PC-9 (cell line): ENCODE data around the gene WNT4. TPM values are rescaled to one million over a fixed set of nuclear protein-coding genes. Genes with fewer than 3 reads are reported as not detected.

ENCODE experiments used
- BruUV-seq: library from RNA; stranded (reverse); fragments of 400-500 nt; replicated peaks from 2 replicates; lab custom pipeline; 2021; lab: Mats Ljungman, UMichigan
- CTCF ChIA-PET: fragments of 300-600 bp; sonication (Branson Sonifier 250); formaldehyde crosslinking; loops from one replicate; lab custom pipeline; 2022; ENCODE audit warnings: antibody characterized with exemption; lab: Charles Lee
- POLR2A ChIA-PET: fragments of 300-600 bp; sonication (Branson Sonifier 250); formaldehyde crosslinking; loops from one replicate; lab custom pipeline; 2022; ENCODE audit warnings: antibody characterized with exemption; ENCODE audit not compliant: unreplicated experiment; lab: Charles Lee
- DNase-seq, 2 experiments: peaks; one replicate each; pipeline versions ENCODE4 v3.0.0 to v3.0.0-alpha.2; 2015 to 2022; ENCODE audit warnings: mixed read lengths in 1 of 2
- H2AFZ ChIP-seq: fragments of 200-600 bp; sonication (generic); 2 replicates; pipeline ENCODE4 v1.8.1; 2017; ENCODE audit warnings: antibody characterized with exemption
- H3F3A ChIP-seq: fragments of 200-600 bp; sonication (generic); 2 replicates; pipeline ENCODE4 v1.8.1; 2017; ENCODE audit warnings: antibody characterized with exemption, mild to moderate bottlenecking, low read depth; ENCODE audit not compliant: insufficient read depth
- H3K27ac ChIP-seq: fragments of 200-600 bp; sonication (generic); 2 replicates; pipeline ENCODE4 v1.6.1; 2016; ENCODE audit warnings: mixed run types
- H3K27me3 ChIP-seq: fragments of 200-600 bp; sonication (generic); 2 replicates; pipeline ENCODE4 v1.6.1; 2016; ENCODE audit warnings: low read depth, mixed run types; ENCODE audit not compliant: insufficient read depth
- H3K36me3 ChIP-seq: fragments of 200-600 bp; sonication (generic); 2 replicates; pipeline ENCODE4 v1.6.1; 2016; ENCODE audit warnings: low read depth, mixed run types
- H3K4me1 ChIP-seq: fragments of 200-600 bp; sonication (generic); replicated peaks from 2 replicates; pipeline ENCODE4 v1.6.1; 2016; ENCODE audit warnings: mixed run types; ENCODE audit not compliant: insufficient read depth
- H3K4me2 ChIP-seq: fragments of 200-600 bp; sonication (generic); 2 replicates; pipeline ENCODE4 v1.6.1; 2017; ENCODE audit warnings: mixed run types
- H3K4me3 ChIP-seq: fragments of 200-600 bp; sonication (generic); 2 replicates; pipeline ENCODE4 v1.6.1; 2016; ENCODE audit warnings: mixed run types
- H3K79me2 ChIP-seq: fragments of 200-600 bp; sonication (generic); 2 replicates; pipeline ENCODE4 v1.6.1; 2017; ENCODE audit warnings: low read depth, mixed run types
- H3K9me2 ChIP-seq: fragments of 200-600 bp; sonication (generic); 2 replicates; pipeline ENCODE4 v1.8.1; 2017; ENCODE audit warnings: mild to moderate bottlenecking; ENCODE audit not compliant: insufficient read depth
- H3K9me3 ChIP-seq: fragments of 200-600 bp; sonication (generic); 2 replicates; pipeline ENCODE4 v1.8.1; 2016; ENCODE audit warnings: low read depth; ENCODE audit not compliant: insufficient read depth
- H4K20me1 ChIP-seq: fragments of 200-600 bp; sonication (generic); 2 replicates; pipeline ENCODE4 v1.8.1; 2017; ENCODE audit not compliant: insufficient read depth
- EZH2 ChIP-seq: fragments of 200-600 bp; sonication (generic); IDR thresholded peaks from 2 replicates; pipeline ENCODE4 v1.8.0; 2017; ENCODE audit warnings: antibody characterized with exemption, low read depth
- intact Hi-C: fragments of 100-400 bp; cut with micrococcal nuclease; formaldehyde crosslinking; loops from one replicate; pipeline ENCODE4 v1.10.0; 2022; ENCODE audit not compliant: unreplicated experiment
- total RNA-seq: library from RNA; stranded (reverse); gene quantifications from 2 replicates; pipeline ENCODE4 v1.2.3, GENCODE V29; 2021
- TF ChIP-seq, protein P1 (sequence below): fragments of 200-600 bp; sonication (generic); conservative IDR thresholded peaks from 2 replicates; pipeline ENCODE4 v1.6.1; 2017; ENCODE audit warnings: mixed run types, antibody characterized with exemption, mild to moderate bottlenecking, moderate library complexity

WNT4 gene
- total RNA-seq, 1 experiment from 2014 or later: 0.83 TPM

DNA sequence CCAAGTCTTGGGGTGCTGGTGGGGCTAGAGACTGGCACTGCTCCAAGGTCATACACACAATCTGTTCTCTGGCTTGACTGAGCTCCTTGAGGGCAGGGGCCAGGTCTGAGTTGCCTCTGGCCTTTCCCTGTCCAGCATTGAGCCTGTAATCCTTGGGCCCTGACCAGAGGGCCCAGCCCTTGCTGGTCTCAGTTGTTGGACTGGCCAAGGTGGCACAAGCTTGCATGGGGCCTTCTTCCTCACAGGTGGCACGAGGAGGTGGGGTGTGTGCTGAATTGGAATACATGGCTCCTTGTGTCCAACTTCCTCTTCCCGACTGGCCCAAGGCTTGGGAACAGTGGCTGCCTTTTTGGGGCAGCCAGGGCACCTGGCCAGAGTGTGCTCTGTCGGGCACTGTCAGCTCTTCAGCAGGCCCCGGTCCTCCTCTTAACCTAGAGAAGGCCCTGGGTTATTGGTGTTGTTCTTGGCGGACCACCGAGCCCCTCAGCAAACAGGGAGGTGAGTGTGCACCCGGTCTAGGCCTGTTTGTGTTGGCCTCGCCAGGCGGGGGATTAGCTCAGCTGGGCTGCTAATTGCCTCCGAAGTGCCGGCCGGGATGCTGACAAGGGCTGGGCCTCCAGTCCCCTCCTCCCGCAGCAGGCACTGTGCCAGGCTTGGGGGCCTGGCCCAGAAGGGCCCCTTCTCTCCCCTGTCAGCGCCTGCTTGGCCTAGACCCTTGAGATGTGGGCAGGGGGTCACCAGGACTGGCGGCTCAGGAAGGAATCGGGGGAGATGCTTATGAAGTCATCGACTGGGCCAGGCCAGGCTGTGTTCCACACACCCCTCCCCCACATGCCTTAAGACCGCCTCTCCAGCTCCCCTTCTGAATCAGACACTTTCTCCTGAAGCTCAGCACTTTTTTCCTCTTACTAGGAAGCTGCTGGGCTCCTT lies 28.5 kb downstream of the WNT4 start:
- Histone ChIP-seq H3K4me2 (no peak overlapping the region), H3K27me3 (no peaks in the 10 kb centered on the region), H3F3A (peaks cover 1% of the 10 kb centered on the region; the same call in 1 of the 2 replicates), H2AFZ (no peak overlapping the region), H3K4me3 (no peak overlapping the region), H3K27ac (no peak overlapping the region), H3K9me2 (no peaks in the 10 kb centered on the region), H3K4me1 (no peaks in the 10 kb centered on the region), H4K20me1 (no peaks in the 10 kb centered on the region), H3K36me3 (no peaks in the 10 kb centered on the region), H3K79me2 (no peaks in the 10 kb centered on the region), H3K9me3 (no peaks in the 10 kb centered on the region)
- no peak for DNase-seq
- intact Hi-C loops: no loop called here
- CTCF ChIA-PET: no interaction called here
- no TSS peak for BruUV-seq
- TF ChIP-seq EZH2: no peak
- TF ChIP-seq, protein P1, sequence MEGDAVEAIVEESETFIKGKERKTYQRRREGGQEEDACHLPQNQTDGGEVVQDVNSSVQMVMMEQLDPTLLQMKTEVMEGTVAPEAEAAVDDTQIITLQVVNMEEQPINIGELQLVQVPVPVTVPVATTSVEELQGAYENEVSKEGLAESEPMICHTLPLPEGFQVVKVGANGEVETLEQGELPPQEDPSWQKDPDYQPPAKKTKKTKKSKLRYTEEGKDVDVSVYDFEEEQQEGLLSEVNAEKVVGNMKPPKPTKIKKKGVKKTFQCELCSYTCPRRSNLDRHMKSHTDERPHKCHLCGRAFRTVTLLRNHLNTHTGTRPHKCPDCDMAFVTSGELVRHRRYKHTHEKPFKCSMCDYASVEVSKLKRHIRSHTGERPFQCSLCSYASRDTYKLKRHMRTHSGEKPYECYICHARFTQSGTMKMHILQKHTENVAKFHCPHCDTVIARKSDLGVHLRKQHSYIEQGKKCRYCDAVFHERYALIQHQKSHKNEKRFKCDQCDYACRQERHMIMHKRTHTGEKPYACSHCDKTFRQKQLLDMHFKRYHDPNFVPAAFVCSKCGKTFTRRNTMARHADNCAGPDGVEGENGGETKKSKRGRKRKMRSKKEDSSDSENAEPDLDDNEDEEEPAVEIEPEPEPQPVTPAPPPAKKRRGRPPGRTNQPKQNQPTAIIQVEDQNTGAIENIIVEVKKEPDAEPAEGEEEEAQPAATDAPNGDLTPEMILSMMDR: no peak
- POLR2A ChIA-PET: no interaction called here

DNA sequence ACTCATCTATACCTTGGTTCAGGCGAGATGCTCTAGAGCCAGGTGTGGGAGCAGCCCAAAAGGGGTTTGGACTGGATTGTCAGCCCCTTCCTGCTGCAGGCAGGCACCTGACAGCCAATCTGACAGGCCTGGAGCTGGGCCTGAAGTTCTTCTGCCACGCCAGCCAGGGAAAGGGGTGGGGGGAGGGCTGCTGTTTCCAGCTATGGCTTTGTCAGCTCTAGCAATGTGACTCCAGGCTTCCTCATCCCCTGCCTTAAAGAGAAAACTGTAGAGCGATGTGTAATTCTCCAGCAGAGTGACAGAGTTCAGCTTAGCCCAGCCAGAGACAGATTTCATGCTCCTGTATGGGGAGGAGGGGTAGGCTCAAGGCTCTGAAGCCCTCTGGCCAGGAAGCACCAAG lies 30.3 kb downstream of the WNT4 start:
- no peaks in the 10 kb centered on the region for H3K27me3 ChIP-seq
- 0 out of 2 replicates have a peak, but pooled peaks cover 3% of the 10 kb centered on the region for H4K20me1 ChIP-seq
- H2AFZ ChIP-seq: no peak overlapping the region
- POLR2A ChIA-PET: no interaction called here
- H3K27ac ChIP-seq: no peak overlapping the region
- H3K4me2 ChIP-seq: no peak overlapping the region
- H3K4me3 ChIP-seq: no peak overlapping the region
- no peak for DNase-seq
- peaks cover 5% of the 10 kb centered on the region; the same call in 1 of the 2 replicates for H3F3A ChIP-seq
- H3K9me3 ChIP-seq: no peaks in the 10 kb centered on the region
- no peaks in the 10 kb centered on the region for H3K4me1 ChIP-seq
- no peaks in the 10 kb centered on the region for H3K79me2 ChIP-seq
- H3K36me3 ChIP-seq: no peaks in the 10 kb centered on the region
- BruUV-seq: no TSS peak
- CTCF ChIA-PET: no interaction called here
- TF ChIP-seq EZH2: no peak
- TF ChIP-seq, protein P1: no peak
- intact Hi-C loops: no loop called here
- no peaks in the 10 kb centered on the region for H3K9me2 ChIP-seq

DNA sequence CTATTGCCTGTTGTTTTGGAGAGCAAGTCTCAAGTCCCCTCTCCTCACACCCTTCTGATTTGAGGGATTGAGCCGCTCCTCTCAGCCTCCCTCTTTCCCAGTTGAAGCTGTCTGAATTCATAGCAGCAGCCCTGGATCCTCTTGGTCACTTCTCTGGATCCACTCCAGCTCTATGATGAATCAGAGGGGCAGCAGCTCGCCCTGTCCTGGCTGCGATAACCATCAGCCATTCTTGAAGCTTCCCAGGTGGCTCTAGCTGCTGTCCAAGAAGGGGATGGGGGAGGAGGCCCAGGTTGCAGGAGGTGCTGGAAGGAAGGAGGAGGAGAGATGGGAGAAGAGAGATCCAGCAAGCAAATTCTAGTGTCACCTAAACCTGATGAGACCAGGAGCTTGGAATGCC lies 31.3 kb downstream of the WNT4 start:
- no peak overlapping the region for H2AFZ ChIP-seq
- no peaks in the 10 kb centered on the region for H3K36me3 ChIP-seq
- H3K27ac ChIP-seq: no peak overlapping the region
- H3F3A ChIP-seq: peaks cover 5% of the 10 kb centered on the region; the same call in 1 of the 2 replicates
- intact Hi-C loops: no loop called here
- ChIA-PET CTCF (interaction anchor here (0.7 kb wide), 1 partner anchor 303 kb away, joined by 4 read pairs; no protein-coding TSS in a partner anchor), POLR2A (interaction anchor here (0.6 to 0.8 kb wide), 2 partner anchors 135 to 787 kb away, joined by 3 to 5 read pairs; no protein-coding TSS in a partner anchor)
- H3K9me3 ChIP-seq: no peaks in the 10 kb centered on the region
- no peaks in the 10 kb centered on the region for H3K9me2 ChIP-seq
- H4K20me1 ChIP-seq: peaks cover 3% of the 10 kb centered on the region; the same call in 1 of the 2 replicates
- TF ChIP-seq EZH2: no peak
- TF ChIP-seq, protein P1: no peak
- H3K4me3 ChIP-seq: no peak overlapping the region
- no peaks in the 10 kb centered on the region for H3K79me2 ChIP-seq
- BruUV-seq: no TSS peak
- H3K27me3 ChIP-seq: no peaks in the 10 kb centered on the region
- H3K4me1 ChIP-seq: no peaks in the 10 kb centered on the region
- H3K4me2 ChIP-seq: no peak overlapping the region
- peak in 1 of 2 experiments; percentile 19 for DNase-seq
